Measurements from ENCODE around the gene INHBC.

Gene INHBC

DNA sequence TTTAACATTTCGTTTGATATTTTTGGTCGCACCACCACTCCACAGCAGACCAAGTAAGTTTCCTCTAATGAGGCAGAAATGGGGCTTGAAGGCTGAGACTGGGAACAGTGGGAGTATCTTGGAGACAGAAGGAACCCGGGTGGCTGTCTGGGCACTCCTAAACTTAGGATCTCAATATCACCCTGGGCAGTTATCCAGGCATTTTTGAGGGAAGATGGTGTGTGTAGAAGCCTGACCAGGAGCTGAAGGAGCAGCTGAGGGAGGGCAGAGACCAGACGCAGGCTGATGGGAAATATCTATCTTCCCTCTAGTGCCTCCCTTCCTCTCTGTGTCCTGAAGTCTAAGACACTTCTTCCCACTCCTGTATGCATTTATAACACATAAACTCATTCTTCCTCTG, 64.0 kb downstream of the INHBC start:
- H3K4me3 Mint-ChIP-seq: no peak overlapping the region
- no peak overlapping the region for H3K27ac Mint-ChIP-seq
- no peak for ATAC-seq (replicated peaks)

GRCh38 chr12:57500213-57500612, 65.6 kb downstream of the INHBC start:
- Mint-ChIP-seq H3K27me3 (no peaks in the 10 kb centered on the region), H3K36me3 (peaks cover 59 to 63% of the 10 kb centered on the region in 2 donors), H3K27ac (no peak overlapping the region), H3K4me1 (peaks cover 7 to 9% of the 10 kb centered on the region in 2 donors), H3K4me3 (no peak overlapping the region), H3K9me3 (peaks cover 0 to 2% of the 10 kb centered on the region in 2 donors)
- ATAC-seq (replicated peaks): no peak
- DNase-seq: no peak

More for the DNA sequence above, 64.0 kb downstream of the INHBC start:
- Mint-ChIP-seq H3K4me1 (peaks cover 7 to 9% of the 10 kb centered on the region in 2 donors), H3K9me3 (peaks cover 0 to 2% of the 10 kb centered on the region in 2 donors), H3K27me3 (no peaks in the 10 kb centered on the region), H3K36me3 (peaks cover 57 to 59% of the 10 kb centered on the region in 2 donors)
- no peak for DNase-seq
